Stomach (tissue), 9 donors: ENCODE data around the gene PTGFRN. TPM values are rescaled to one million over a fixed set of nuclear protein-coding genes. Genes with fewer than 3 reads are reported as not detected.

Experiments used
- DNase-seq, 2 donors: peaks; one replicate each; pipeline versions ENCODE4 v3.0.0 to v3.0.0-alpha.2; 2013 to 2019
- H3K27ac ChIP-seq, 5 donors: fragments of 200-600 bp in 4 of 5; sonication (generic) in 4 of 5; one replicate each; pipeline ENCODE4 v1.5.1; 2013 to 2019; ENCODE audit warnings: mild to moderate bottlenecking in 1 of 5, moderate library complexity in 1 of 5
- H3K27me3 ChIP-seq, 3 donors: fragments of 200-600 bp; sonication (generic); one replicate each; pipeline ENCODE4 v1.5.1; 2017 to 2019; ENCODE audit warnings: mixed run types in 1 of 3
- H3K36me3 ChIP-seq, 4 donors: fragments of 200-600 bp; sonication (generic); 1 replicate in 3 of 4; 2 replicates in 1 of 4; pipeline ENCODE4 v1.5.1; 2016 to 2019
- H3K4me1 ChIP-seq, 4 donors: fragments of 200-600 bp; sonication (generic); one replicate each; pipeline ENCODE4 v1.5.1; 2016 to 2019
- H3K4me3 ChIP-seq, 4 donors: fragments of 200-600 bp; sonication (generic) in 3 of 4; one replicate each; pipeline ENCODE4 v1.5.1; 2016 to 2019; ENCODE audit warnings: mild to moderate bottlenecking in 1 of 4
- H3K9me3 ChIP-seq, 4 donors: fragments of 200-600 bp; sonication (generic); one replicate each; pipeline ENCODE4 v1.5.1; 2016 to 2019
- EP300 ChIP-seq: sonication (generic); formaldehyde crosslinking; IDR thresholded peaks from one replicate; pipeline ENCODE4 v1.6.1; 2017; ENCODE audit warnings: antibody characterized with exemption
- POLR2A ChIP-seq, 4 donors: fragments of 450-650 bp; IDR thresholded peaks; one replicate each; pipeline ENCODE4 v1.6.1; 2016; ENCODE audit warnings: antibody characterized with exemption in 4 of 4, control low read depth in 2 of 4, mild to moderate bottlenecking in 1 of 4, moderate library complexity in 1 of 4
- POLR2AphosphoS5 ChIP-seq, 3 donors: sonication (generic); formaldehyde crosslinking; IDR thresholded peaks; one replicate each; pipeline ENCODE4 v1.6.1; 2016; ENCODE audit warnings: antibody characterized with exemption in 3 of 3
- WGBS, 5 donors: extraction: QIAGEN DNeasy Blood & Tissue Kit in 3 of 5; methylation state at CpG; one replicate each; pipeline versions ENCODE4 v1.1.5 to v1.1.7; 2013 to 2018; 5-methylcytosine and 5-hydroxymethylcytosine counted together
- intact Hi-C: fragments of 100-400 bp; cut with DNase I; formaldehyde crosslinking; loops from one replicate; pipeline ENCODE4 v1.15.1; 2023; ENCODE audit warnings: low total_unique reads
- polyA plus RNA-seq, 3 donors: library from polyadenylated mRNA; stranded (reverse); fragments of 200-250 nt; gene quantifications; one replicate each; pipeline ENCODE4 v1.2.3, GENCODE V29; 2013
- total RNA-seq, 5 donors: library from RNA; depleted of rRNA; stranded (reverse); fragments of >200 nt; gene quantifications; one replicate each; pipeline versions ENCODE4 v1.1.0 to v1.2.3, GENCODE V29; 2014 to 2016
- TF ChIP-seq, protein P1 (sequence below), 7 experiments: fragments of 450-650 bp in 4 of 7; fragments of 200-600 bp in 3 of 7; sonication (generic) in 3 of 7; IDR thresholded peaks; one replicate each; pipeline ENCODE4 v1.5.1; 2016 to 2019; ENCODE audit warnings: antibody characterized with exemption in 7 of 7, control low read depth in 2 of 7, mild to moderate bottlenecking in 1 of 7
- donor health status: healthy with polysubstance abuse.
- donor health status: Bipolar disorder and iron deficiency.
- donor health status: healthy.

PTGFRN gene
- total and polyA plus RNA-seq, 8 donors: 3.8 to 66.6 (median 44.0) TPM

DNA sequence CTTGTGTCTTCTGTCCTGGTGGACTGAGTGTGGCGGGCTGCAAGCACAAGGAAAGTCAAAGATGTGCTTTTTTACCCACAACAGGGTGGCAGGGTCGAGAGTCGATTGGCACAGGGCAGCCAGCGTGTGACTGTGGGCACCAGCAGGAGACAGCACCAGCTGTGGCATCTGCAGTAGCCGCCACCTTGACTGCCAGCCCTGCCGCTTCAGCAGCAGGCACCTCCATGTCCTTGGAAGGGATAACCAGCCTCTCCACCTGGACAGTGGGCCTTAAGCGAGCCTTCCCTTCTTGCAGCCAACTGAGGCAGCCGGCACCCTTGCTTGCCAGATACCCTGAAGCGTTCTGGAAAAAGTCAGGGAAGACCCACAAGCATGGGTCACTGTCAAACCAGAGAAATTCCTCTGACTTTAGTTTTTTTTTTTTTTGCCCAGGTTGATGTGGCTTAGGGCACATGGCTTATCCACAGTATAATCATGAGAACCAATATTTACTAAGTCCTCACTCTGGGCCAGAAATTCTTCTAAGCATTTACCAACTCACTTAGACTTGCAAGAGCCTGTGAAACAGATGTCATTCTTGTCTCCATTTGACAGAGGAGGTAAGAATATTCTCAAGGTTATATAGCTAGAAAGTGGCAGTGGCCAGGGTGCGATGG is 30.1 kb upstream of the PTGFRN start:
- no peaks in the 10 kb centered on the region for H3K36me3 ChIP-seq
- intact Hi-C loops: no loop called here
- DNase-seq: peak in 1 of 2 donors; percentile 38
- H3K4me3 ChIP-seq: no peak overlapping the region
- no peaks in the 10 kb centered on the region for H3K9me3 ChIP-seq
- H3K27me3 ChIP-seq: no peaks in the 10 kb centered on the region
- WGBS, 5 donors: 57 to 78% (median 69%) methylated on average over 8 to 10 of the region's 10 CpGs
- TF ChIP-seq, protein P1, sequence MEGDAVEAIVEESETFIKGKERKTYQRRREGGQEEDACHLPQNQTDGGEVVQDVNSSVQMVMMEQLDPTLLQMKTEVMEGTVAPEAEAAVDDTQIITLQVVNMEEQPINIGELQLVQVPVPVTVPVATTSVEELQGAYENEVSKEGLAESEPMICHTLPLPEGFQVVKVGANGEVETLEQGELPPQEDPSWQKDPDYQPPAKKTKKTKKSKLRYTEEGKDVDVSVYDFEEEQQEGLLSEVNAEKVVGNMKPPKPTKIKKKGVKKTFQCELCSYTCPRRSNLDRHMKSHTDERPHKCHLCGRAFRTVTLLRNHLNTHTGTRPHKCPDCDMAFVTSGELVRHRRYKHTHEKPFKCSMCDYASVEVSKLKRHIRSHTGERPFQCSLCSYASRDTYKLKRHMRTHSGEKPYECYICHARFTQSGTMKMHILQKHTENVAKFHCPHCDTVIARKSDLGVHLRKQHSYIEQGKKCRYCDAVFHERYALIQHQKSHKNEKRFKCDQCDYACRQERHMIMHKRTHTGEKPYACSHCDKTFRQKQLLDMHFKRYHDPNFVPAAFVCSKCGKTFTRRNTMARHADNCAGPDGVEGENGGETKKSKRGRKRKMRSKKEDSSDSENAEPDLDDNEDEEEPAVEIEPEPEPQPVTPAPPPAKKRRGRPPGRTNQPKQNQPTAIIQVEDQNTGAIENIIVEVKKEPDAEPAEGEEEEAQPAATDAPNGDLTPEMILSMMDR (IDR thresholded peaks at IDR 0.05): no peak
- TF ChIP-seq EP300 (no peak), POLR2AphosphoS5 (IDR thresholded peaks at IDR 0.05) (no peak), POLR2A (IDR thresholded peaks at IDR 0.05) (no peak)
- H3K27ac ChIP-seq: peak overlapping the region; percentile 13 to 53 (median 36)
- H3K4me1 ChIP-seq: peaks cover 20 to 47% (median 31%) of the 10 kb centered on the region in 4 donors

DNA sequence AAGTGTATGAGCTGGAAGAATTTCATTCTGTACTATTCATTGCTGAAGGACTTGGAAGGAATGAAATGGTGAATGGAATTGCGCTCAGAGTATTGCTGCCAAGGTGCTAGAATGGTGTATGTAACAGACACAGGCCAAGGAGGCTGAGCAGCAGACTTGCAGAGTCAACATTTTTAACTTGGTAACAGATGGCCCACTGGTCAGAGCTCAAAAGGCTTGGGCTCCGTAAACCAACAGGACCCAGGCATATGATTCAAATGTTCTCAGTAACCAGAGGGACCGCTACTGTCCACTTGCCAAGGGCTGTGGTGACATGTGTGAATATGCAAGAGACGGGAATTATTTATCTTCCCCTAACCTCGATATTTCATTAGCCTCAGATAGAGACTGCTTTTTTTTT is 28.8 kb upstream of the PTGFRN start:
- Histone ChIP-seq H3K27me3 (no peaks in the 10 kb centered on the region), H3K36me3 (no peaks in the 10 kb centered on the region), H3K9me3 (no peaks in the 10 kb centered on the region), H3K4me3 (no peak overlapping the region), H3K27ac (peak overlapping the region in 2 of 5 donors; percentile 31 to 52), H3K4me1 (peaks cover 20 to 47% (median 31%) of the 10 kb centered on the region in 4 donors)
- intact Hi-C loops: no loop called here
- WGBS, 5 donors: 63 to 82% (median 67%) methylated on average over 5 of the region's 5 CpGs
- no peak for DNase-seq
- TF ChIP-seq, protein P1 (IDR thresholded peaks at IDR 0.05): no peak
- no peak for TF ChIP-seq POLR2A (IDR thresholded peaks at IDR 0.05)
- no peak for TF ChIP-seq EP300
- no peak for TF ChIP-seq POLR2AphosphoS5 (IDR thresholded peaks at IDR 0.05)

DNA sequence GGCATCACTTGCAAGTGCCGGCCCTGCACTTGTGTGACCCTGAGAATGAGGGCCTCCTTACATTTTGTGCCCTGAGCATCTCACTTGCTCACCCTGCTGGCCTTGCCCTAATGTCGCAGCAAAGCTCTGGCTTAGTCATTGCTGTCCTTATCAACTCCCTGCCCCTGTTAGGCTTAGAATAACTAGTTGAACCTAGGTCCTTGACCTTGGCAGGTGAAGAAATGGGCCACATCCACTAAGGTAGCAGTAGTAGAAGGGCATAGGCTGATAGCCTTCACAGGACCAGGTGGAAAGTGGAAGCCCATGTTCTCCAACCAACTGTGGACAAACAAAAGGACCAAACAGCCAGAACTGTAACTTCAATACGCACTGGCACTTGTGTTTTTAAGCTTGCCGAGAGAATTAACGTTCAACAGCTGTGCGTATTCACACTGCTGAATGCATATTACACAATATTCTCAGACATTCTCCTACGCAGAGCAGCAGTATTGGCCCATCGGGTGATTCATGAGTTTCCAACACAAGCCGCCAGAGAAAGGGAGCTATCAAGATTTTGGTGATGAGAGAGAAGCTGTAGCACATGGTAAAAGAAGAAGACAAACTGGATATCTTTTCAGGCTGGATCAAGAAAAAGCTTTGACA is 27.7 kb upstream of the PTGFRN start:
- Histone ChIP-seq H3K36me3 (no peaks in the 10 kb centered on the region), H3K9me3 (no peaks in the 10 kb centered on the region), H3K4me1 (peaks cover 20 to 43% (median 31%) of the 10 kb centered on the region in 4 donors), H3K27ac (peak overlapping the region in 4 of 5 donors; percentile 12 to 52 (median 34)), H3K4me3 (no peak overlapping the region), H3K27me3 (no peaks in the 10 kb centered on the region)
- 61 to 82% (median 67%) methylated on average over 9 of the region's 9 CpGs for WGBS, 5 donors
- intact Hi-C loops: no loop called here
- peak; percentile 36 to 83 for DNase-seq
- TF ChIP-seq EP300 (no peak), POLR2A (IDR thresholded peaks at IDR 0.05) (no peak), POLR2AphosphoS5 (IDR thresholded peaks at IDR 0.05) (peak in 1 of 3 donors; percentile 30)
- TF ChIP-seq, protein P1 (IDR thresholded peaks at IDR 0.05): no peak

DNA sequence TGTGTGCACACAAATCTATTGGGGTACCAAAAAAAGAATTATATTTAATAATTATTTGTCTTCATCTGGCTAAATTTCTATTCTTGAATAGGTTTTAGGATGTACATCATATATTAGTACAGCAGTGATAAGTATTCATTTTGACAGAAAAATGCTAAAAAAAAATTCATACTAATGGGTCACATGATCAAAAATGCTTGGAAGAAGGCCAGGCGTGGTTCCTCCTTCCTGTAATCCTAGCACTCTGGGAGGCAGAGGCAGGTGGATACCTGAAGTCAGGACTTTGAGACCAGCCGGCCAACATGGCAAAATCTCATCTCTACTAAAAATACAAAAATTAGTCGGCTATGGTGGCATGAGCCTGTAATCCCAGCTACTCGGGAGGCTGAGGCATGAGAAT is 26.9 kb upstream of the PTGFRN start:
- H3K4me3 ChIP-seq: no peak overlapping the region
- no peaks in the 10 kb centered on the region for H3K36me3 ChIP-seq
- DNase-seq: no peak
- intact Hi-C loops: no loop called here
- peaks cover 20 to 35% (median 28%) of the 10 kb centered on the region in 4 donors for H3K4me1 ChIP-seq
- H3K27me3 ChIP-seq: no peaks in the 10 kb centered on the region
- H3K27ac ChIP-seq: no peak overlapping the region
- H3K9me3 ChIP-seq: no peaks in the 10 kb centered on the region
- TF ChIP-seq POLR2A (IDR thresholded peaks at IDR 0.05): no peak
- TF ChIP-seq EP300: no peak
- TF ChIP-seq, protein P1 (IDR thresholded peaks at IDR 0.05): no peak
- TF ChIP-seq POLR2AphosphoS5 (IDR thresholded peaks at IDR 0.05): no peak
- WGBS, 5 donors: 79 to 92% (median 90%) methylated on average over 4 of the region's 4 CpGs
